Measurements from ENCODE around the gene CLDN6.

Gene CLDN6

DNA sequence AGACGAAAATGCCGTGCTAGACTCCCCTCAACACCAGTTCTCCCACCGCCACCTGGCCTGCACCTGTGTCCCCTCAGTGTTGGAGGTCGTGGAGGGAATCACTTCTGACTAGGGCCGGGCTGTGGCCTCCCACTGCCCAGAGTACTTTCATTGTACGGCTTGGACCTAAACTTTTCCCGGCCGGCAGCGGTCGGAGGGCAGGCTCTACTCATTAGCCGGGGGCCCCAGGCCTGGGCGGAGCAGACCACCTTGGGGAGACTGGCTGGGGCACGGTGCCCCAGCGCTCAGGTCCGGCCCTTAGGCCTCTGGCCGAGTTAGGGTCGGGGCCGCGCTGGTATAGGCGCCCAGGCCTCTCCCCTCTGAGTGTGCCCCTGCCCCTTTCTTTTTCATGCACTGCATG, 639 bp downstream of the CLDN6 start:
- H3K4me3 ChIP-seq (replicated peaks; ENCODE audit: low read depth, low read length): no peak overlapping the region
- no peak for DNase-seq (ENCODE audit: extremely low read depth, low read depth)
- TF ChIP-seq, protein P1, sequence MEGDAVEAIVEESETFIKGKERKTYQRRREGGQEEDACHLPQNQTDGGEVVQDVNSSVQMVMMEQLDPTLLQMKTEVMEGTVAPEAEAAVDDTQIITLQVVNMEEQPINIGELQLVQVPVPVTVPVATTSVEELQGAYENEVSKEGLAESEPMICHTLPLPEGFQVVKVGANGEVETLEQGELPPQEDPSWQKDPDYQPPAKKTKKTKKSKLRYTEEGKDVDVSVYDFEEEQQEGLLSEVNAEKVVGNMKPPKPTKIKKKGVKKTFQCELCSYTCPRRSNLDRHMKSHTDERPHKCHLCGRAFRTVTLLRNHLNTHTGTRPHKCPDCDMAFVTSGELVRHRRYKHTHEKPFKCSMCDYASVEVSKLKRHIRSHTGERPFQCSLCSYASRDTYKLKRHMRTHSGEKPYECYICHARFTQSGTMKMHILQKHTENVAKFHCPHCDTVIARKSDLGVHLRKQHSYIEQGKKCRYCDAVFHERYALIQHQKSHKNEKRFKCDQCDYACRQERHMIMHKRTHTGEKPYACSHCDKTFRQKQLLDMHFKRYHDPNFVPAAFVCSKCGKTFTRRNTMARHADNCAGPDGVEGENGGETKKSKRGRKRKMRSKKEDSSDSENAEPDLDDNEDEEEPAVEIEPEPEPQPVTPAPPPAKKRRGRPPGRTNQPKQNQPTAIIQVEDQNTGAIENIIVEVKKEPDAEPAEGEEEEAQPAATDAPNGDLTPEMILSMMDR (IDR thresholded peaks at IDR 0.05; ENCODE audit: low read depth, low read length, missing control alignments): no peak

DNA sequence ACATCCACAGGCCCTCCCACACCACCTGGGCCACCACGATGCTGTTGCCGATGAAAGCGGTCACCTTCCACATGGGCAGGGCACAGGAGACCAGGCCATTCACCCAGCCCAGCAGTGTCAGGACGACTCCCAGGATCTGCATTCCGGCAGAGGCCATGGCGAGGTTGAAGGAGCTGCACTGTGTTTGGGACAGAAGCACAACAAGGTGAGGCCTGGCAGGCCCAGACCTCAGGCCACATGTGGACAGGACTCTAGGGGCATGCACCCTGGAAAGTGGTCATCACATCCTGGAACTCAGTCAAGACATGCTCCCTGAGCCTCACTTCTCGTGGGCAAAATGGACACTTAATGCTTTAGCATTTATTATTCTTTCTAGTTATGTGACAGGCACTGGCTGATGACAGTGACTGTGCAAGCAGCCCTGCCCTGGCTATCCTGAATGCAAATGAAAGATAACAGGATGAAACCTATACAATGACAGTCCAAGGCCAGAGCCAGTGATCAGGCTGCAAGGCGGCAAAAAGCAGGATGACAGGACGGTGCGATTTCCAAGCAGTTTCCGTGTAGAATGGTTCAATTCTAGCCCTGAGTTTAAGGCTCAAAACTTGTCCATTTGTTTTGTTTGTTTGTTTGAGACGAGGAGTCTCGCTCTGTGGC, 2.0 kb downstream of the CLDN6 start:
- TF ChIP-seq, protein P1 (IDR thresholded peaks at IDR 0.05; ENCODE audit: low read depth, low read length, missing control alignments): no peak
- no peak for DNase-seq (ENCODE audit: extremely low read depth, low read depth)
- H3K4me3 ChIP-seq (replicated peaks; ENCODE audit: low read depth, low read length): no peak overlapping the region

DNA sequence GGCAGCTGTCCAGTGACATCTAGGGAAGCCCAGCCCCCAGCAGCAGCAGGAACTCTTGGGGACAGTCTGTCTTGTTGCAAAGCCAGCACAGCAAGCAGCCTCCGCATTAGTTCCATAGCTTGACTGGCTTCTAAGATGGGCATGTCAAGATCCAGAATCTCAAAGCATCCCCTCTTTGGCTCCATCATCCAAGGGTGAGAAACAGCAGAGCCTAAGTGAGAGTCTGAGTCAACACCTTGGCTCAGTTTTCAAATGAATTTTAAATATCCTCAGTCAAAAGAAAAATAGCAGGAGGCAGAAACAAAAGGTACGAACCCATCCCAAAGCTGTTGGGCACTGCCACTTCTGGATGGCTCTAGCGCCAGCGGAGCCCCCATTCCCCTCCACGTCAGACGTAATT, 3.0 kb downstream of the CLDN6 start:
- TF ChIP-seq, protein P1 (IDR thresholded peaks at IDR 0.05; ENCODE audit: low read depth, low read length, missing control alignments): no peak
- no peak overlapping the region for H3K4me3 ChIP-seq (replicated peaks; ENCODE audit: low read depth, low read length)
- no peak for DNase-seq (ENCODE audit: extremely low read depth, low read depth)

DNA sequence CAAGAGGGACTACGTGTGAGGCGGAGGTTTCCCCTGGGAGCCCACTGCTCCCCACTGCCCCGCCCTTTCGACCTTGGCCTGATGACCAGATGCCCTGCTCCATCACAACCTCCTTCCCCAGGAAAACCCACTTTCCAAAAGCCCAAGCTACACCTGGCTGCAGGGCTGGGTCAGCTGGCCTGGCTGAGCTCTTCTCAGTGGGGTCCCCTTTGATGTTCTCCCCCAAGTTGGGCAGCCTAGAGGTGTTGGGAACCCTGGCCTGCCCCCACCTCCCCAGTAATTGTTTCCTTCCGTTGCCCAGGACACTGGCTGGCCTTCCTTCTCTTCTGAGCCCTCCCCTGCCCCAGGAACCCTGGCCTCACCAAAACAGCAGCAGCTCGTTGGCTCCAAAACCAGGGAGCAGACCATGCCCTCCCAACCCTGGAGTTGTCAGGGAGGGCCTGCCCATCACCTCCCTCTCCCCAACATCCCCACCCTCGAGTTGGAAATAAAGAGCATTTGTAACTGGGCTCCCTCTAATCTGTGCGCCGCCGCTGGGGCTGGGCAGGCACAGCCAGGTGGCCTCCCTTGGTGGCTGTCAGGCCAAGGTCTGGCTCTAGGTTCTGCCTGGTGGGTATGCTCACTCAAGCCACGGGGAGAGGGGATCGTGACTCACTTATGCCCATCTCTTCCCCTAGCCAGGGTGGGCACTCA, 3.8 kb downstream of the CLDN6 start:
- no peak overlapping the region for H3K4me3 ChIP-seq (replicated peaks; ENCODE audit: low read depth, low read length)
- TF ChIP-seq, protein P1 (IDR thresholded peaks at IDR 0.05; ENCODE audit: low read depth, low read length, missing control alignments): no peak
- no peak for DNase-seq (ENCODE audit: extremely low read depth, low read depth)

DNA sequence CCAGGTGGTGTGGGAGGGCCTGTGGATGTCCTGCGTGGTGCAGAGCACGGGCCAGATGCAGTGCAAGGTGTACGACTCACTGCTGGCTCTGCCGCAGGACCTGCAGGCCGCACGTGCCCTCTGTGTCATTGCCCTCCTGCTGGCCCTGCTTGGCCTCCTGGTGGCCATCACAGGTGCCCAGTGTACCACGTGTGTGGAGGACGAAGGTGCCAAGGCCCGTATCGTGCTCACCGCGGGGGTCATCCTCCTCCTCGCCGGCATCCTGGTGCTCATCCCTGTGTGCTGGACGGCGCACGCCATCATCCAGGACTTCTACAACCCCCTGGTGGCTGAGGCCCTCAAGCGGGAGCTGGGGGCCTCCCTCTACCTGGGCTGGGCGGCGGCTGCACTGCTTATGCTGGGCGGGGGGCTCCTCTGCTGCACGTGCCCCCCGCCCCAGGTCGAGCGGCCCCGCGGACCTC, 4.5 kb downstream of the CLDN6 start:
- DNase-seq (ENCODE audit: extremely low read depth, low read depth): no peak
- TF ChIP-seq, protein P1 (IDR thresholded peaks at IDR 0.05; ENCODE audit: low read depth, low read length, missing control alignments): no peak
- no peak overlapping the region for H3K4me3 ChIP-seq (replicated peaks; ENCODE audit: low read depth, low read length)

DNA sequence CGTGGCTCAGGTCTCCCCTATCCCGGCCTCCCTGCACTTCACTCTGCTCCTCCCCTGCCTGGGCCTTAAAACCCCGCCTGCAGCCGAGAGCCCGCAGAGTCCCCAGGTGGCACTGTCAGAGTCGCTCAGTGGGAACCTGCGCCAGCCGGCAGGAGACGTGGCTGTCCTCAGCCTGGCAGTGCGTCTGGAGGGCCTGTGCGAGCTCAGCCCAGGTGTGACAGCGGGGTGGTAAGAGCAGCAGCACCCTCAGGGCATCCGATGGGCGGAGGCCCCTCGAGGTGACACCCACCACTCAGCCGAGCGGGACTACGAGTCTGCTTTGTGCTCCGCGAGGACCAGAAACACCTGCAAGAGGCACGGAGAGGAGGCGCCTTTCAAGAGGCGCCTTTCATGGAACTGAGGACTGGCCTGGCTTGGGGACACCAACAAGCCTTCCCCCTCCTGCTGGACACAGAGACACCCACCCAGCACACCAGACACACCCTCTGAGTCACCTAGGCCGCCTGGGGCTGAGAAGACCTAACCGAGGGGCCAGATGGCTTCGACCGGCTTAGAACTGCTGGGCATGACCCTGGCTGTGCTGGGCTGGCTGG, 5.1 kb downstream of the CLDN6 start, which contains the start of gene CLDN9:
CLDN9 (plus strand) TSS at position 96 of the 593 bp plus-strand sequence; CDS start at position 536, 440 bp downstream.
- no peak for DNase-seq (ENCODE audit: extremely low read depth, low read depth)
- TF ChIP-seq, protein P1 (IDR thresholded peaks at IDR 0.05; ENCODE audit: low read depth, low read length, missing control alignments): no peak
- no peak within 1 kb of the TSS for H3K4me3 ChIP-seq (replicated peaks; ENCODE audit: low read depth, low read length)
